Vagina (tissue), 2 donors: ENCODE results near the gene PRDM2.

Source experiments
- POLR2A ChIP-seq, 2 donors: fragments of 450-650 bp; IDR thresholded peaks; one replicate each; pipeline ENCODE4 v1.6.1; 2017; ENCODE audit warnings: antibody characterized with exemption in 2 of 2, mild to moderate bottlenecking in 2 of 2, moderate library complexity in 2 of 2
- TF ChIP-seq, protein P1 (sequence below), 3 experiments: fragments of 450-650 bp in 2 of 3; fragments of 200-600 bp in 1 of 3; sonication (generic) in 1 of 3; IDR thresholded peaks; one replicate each; pipeline ENCODE4 v1.5.1; 2017 to 2019; ENCODE audit warnings: antibody characterized with exemption in 3 of 3, mild to moderate bottlenecking in 2 of 3, moderate library complexity in 2 of 3

- TF ChIP-seq, protein P1, sequence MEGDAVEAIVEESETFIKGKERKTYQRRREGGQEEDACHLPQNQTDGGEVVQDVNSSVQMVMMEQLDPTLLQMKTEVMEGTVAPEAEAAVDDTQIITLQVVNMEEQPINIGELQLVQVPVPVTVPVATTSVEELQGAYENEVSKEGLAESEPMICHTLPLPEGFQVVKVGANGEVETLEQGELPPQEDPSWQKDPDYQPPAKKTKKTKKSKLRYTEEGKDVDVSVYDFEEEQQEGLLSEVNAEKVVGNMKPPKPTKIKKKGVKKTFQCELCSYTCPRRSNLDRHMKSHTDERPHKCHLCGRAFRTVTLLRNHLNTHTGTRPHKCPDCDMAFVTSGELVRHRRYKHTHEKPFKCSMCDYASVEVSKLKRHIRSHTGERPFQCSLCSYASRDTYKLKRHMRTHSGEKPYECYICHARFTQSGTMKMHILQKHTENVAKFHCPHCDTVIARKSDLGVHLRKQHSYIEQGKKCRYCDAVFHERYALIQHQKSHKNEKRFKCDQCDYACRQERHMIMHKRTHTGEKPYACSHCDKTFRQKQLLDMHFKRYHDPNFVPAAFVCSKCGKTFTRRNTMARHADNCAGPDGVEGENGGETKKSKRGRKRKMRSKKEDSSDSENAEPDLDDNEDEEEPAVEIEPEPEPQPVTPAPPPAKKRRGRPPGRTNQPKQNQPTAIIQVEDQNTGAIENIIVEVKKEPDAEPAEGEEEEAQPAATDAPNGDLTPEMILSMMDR (IDR thresholded peaks at IDR 0.05) = no peak
- no peak for TF ChIP-seq POLR2A (IDR thresholded peaks at IDR 0.05)
These were observed 33.7 kb downstream of the PRDM2 start for GRCh38 chr1:13733711-13734110.
